Panc1 (cell line): ENCODE results near the gene RUSF1. TPM values are rescaled to one million over a fixed set of nuclear protein-coding genes. Genes with fewer than 3 reads are reported as not detected.

ENCODE experiments used
- ATAC-seq: fragments of 200-7000 bp; cut with Tn5 transposase; 2 replicates; pipeline ENCODE4 v1.9.1; 2020; ENCODE audit warnings: mild to moderate bottlenecking, moderate library complexity
- BruUV-seq: library from RNA; stranded (reverse); fragments of 400-500 nt; replicated peaks from 2 replicates; lab custom pipeline; 2021; lab: Mats Ljungman, UMichigan
- CTCF ChIA-PET: fragments of 300-600 bp; sonication (Branson Sonifier 250); formaldehyde crosslinking; loops from one replicate; lab custom pipeline; 2022; ENCODE audit warnings: antibody characterized with exemption; lab: Charles Lee
- POLR2A ChIA-PET: fragments of 300-600 bp; sonication (Branson Sonifier 250); formaldehyde crosslinking; loops from one replicate; lab custom pipeline; 2022; ENCODE audit warnings: antibody characterized with exemption; lab: Charles Lee
- DNase-seq: peaks from one replicate; pipeline ENCODE4 v3.0.0-alpha.2; 2010; ENCODE audit warnings: low read depth, low spot score
- H3K27ac ChIP-seq: 2 replicates; pipeline ENCODE4 v1.5.1; 2011; ENCODE audit warnings: mild to moderate bottlenecking, low read length, inconsistent platforms
- H3K27me3 ChIP-seq: fragments of 200-500 bp; sonication (Bioruptor generic); 2 replicates; pipeline ENCODE4 v1.6.0; 2014; ENCODE audit warnings: low read length, inconsistent platforms; ENCODE audit not compliant: control insufficient read depth, insufficient read depth
- H3K36me3 ChIP-seq: fragments of 200-500 bp; sonication (Bioruptor generic); 2 replicates; pipeline ENCODE4 v1.5.1; 2014; ENCODE audit warnings: inconsistent platforms, mild to moderate bottlenecking, low read length, moderate library complexity; ENCODE audit not compliant: control insufficient read depth, insufficient read depth
- H3K4me1 ChIP-seq: 2 replicates; pipeline ENCODE4 v1.5.1; 2011; ENCODE audit warnings: inconsistent platforms, mild to moderate bottlenecking, low read length, moderate library complexity; ENCODE audit not compliant: control insufficient read depth, insufficient read depth
- H3K4me3 ChIP-seq, 2 experiments: 2 replicates each; pipeline ENCODE4 v1.5.1; 2011 to 2012; ENCODE audit warnings: low read depth in 2 of 2, low read length in 2 of 2, mild to moderate bottlenecking in 2 of 2, inconsistent platforms in 1 of 2, moderate library complexity in 1 of 2
- H3K9me3 ChIP-seq: fragments of 200-500 bp; sonication (Bioruptor generic); 2 replicates; pipeline ENCODE4 v1.5.1; 2014; ENCODE audit warnings: low read depth, mild to moderate bottlenecking, inconsistent platforms, low read length, moderate library complexity; ENCODE audit not compliant: control insufficient read depth, insufficient read depth
- CTCF ChIP-seq: fragments of 450-650 bp; IDR thresholded peaks from 2 replicates; pipeline ENCODE4 v1.5.1; 2017; ENCODE audit warnings: mild to moderate bottlenecking
- POLR2AphosphoS5 ChIP-seq: IDR thresholded peaks from 2 replicates; pipeline ENCODE4 v1.6.1; 2012; ENCODE audit warnings: mild to moderate bottlenecking, low read depth, low read length, moderate library complexity
- SIN3A ChIP-seq: IDR thresholded peaks from 2 replicates; pipeline ENCODE4 v1.6.1; 2012; ENCODE audit warnings: low read depth, mild to moderate bottlenecking, low read length, moderate library complexity, borderline replicate concordance; ENCODE audit not compliant: insufficient read depth
- TCF7L2 ChIP-seq: IDR thresholded peaks from 2 replicates; pipeline ENCODE4 v1.6.1; 2011; ENCODE audit warnings: mild to moderate bottlenecking, low read depth, low read length, inconsistent platforms
- in situ Hi-C: cut with HindIII; loops from 2 replicates; pipeline ENCODE4 v1.10.0; 2016; ENCODE audit warnings: low sequenced_read_pairs, low pct_unique_long_range_greater_than_20kb
- intact Hi-C: fragments of 100-400 bp; cut with micrococcal nuclease; formaldehyde crosslinking; loops from one replicate; pipeline ENCODE4 v1.10.0; 2022; ENCODE audit not compliant: unreplicated experiment
- total RNA-seq: library from RNA; stranded (reverse); gene quantifications from one replicate; pipeline ENCODE4 v1.2.1, GENCODE V29; 2021; ENCODE audit not compliant: unreplicated experiment
- TF ChIP-seq, protein P1 (sequence below), 2 experiments: IDR thresholded peaks; 2 replicates each; pipeline ENCODE4 v1.6.1; 2011 to 2012; ENCODE audit warnings: low read depth in 2 of 2, control low read depth in 1 of 2, low read length in 1 of 2, mild to moderate bottlenecking in 1 of 2, moderate library complexity in 1 of 2; ENCODE audit not compliant: insufficient read depth in 1 of 2

The RUSF1 gene
- total RNA-seq, 1 experiment from 2014 or later, result 47.4 TPM

DNA sequence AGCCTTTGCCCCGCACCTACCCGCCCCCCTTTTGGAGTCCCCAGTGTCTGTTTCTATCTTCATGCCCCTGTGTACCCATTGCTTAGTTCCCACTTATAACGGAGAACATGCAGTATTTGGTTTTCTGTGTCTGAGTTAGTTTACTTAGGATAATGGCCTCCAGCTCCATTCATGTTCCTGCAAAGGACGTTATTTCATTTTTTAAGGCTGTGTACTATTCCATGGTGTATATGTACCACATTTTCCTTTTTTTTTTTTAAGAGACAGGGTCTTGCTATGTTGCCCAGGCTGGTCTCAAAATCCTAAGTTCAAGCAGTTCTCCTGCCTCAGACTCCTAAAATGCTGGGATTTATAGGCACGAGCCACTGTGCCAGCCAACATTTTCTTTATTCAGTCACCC, 40.3 kb downstream of the RUSF1 start:
- Histone ChIP-seq H3K27me3 (no peaks in the 10 kb centered on the region), H3K4me1 (0 out of 2 replicates have a peak, but pooled peaks cover 4% of the 10 kb centered on the region), H3K27ac (no peak overlapping the region), H3K36me3 (no peaks in the 10 kb centered on the region), H3K9me3 (no peaks in the 10 kb centered on the region), H3K4me3 (no peak overlapping the region)
- no peak for DNase-seq
- in situ Hi-C loops (no loop called here), intact Hi-C loops (no loop called here)
- no TSS peak for BruUV-seq
- POLR2A ChIA-PET, result no interaction called here
- no peak for ATAC-seq
- TF ChIP-seq SIN3A (no peak), POLR2AphosphoS5 (no peak; the same call in 1 of the 2 replicates), CTCF (no peak)
- TF ChIP-seq, protein P1, sequence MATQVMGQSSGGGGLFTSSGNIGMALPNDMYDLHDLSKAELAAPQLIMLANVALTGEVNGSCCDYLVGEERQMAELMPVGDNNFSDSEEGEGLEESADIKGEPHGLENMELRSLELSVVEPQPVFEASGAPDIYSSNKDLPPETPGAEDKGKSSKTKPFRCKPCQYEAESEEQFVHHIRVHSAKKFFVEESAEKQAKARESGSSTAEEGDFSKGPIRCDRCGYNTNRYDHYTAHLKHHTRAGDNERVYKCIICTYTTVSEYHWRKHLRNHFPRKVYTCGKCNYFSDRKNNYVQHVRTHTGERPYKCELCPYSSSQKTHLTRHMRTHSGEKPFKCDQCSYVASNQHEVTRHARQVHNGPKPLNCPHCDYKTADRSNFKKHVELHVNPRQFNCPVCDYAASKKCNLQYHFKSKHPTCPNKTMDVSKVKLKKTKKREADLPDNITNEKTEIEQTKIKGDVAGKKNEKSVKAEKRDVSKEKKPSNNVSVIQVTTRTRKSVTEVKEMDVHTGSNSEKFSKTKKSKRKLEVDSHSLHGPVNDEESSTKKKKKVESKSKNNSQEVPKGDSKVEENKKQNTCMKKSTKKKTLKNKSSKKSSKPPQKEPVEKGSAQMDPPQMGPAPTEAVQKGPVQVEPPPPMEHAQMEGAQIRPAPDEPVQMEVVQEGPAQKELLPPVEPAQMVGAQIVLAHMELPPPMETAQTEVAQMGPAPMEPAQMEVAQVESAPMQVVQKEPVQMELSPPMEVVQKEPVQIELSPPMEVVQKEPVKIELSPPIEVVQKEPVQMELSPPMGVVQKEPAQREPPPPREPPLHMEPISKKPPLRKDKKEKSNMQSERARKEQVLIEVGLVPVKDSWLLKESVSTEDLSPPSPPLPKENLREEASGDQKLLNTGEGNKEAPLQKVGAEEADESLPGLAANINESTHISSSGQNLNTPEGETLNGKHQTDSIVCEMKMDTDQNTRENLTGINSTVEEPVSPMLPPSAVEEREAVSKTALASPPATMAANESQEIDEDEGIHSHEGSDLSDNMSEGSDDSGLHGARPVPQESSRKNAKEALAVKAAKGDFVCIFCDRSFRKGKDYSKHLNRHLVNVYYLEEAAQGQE (IDR thresholded peaks at IDR 0.05; ENCODE audit: insufficient read depth in 1 of 2, low read depth in 2 of 2, low read length in 1 of 2), result no peak
- CTCF ChIA-PET, result no interaction called here

- in situ Hi-C loops (no loop called here), intact Hi-C loops (no loop called here)
- BruUV-seq, result no TSS peak
- H3K4me3 ChIP-seq, result no peak overlapping the region
- no peaks in the 10 kb centered on the region for H3K27me3 ChIP-seq
- H3K27ac ChIP-seq, result no peak overlapping the region
- DNase-seq (no peak), ATAC-seq (no peak)
- CTCF ChIA-PET, result no interaction called here
- TF ChIP-seq, protein P1 (IDR thresholded peaks at IDR 0.05; ENCODE audit: insufficient read depth in 1 of 2, low read depth in 2 of 2, low read length in 1 of 2), result no peak
- TF ChIP-seq TCF7L2 (no peak), CTCF (no peak), SIN3A (no peak), POLR2AphosphoS5 (no peak)
- H3K36me3 ChIP-seq, result no peaks in the 10 kb centered on the region
- POLR2A ChIA-PET, result no interaction called here
- no peaks in the 10 kb centered on the region for H3K9me3 ChIP-seq
- H3K4me1 ChIP-seq, result 0 out of 2 replicates have a peak, but pooled peaks cover 4% of the 10 kb centered on the region
These were observed 40.9 kb downstream of the RUSF1 start for GRCh38 chr16:31467151-31467773.
